HepG2 (cell line): ENCODE data around the gene MED13L. TPM values are rescaled to one million over a fixed set of nuclear protein-coding genes. Genes with fewer than 3 reads are reported as not detected.

Source experiments
- ATAC-seq: fragments of 200-7000 bp; cut with Tn5 transposase; 3 replicates; pipeline ENCODE4 v1.9.1; 2020; ENCODE audit warnings: mild to moderate bottlenecking, moderate library complexity
- BruUV-seq: library from RNA; stranded (reverse); fragments of 400-500 nt; replicated peaks from 2 replicates; lab custom pipeline; 2021; lab: Mats Ljungman, UMichigan
- CTCF ChIA-PET: fragments of 300-600 bp; formaldehyde crosslinking; extraction: SDS; loops from one replicate; lab custom pipeline; 2021; ENCODE audit warnings: low total read pairs, inconsistent platforms, low intra/inter-chr PET ratio; lab: Yijun Ruan, JAX
- POLR2A ChIA-PET: fragments of 350-600 bp; sonication (Branson Sonifier 250); formaldehyde crosslinking; loops from one replicate; lab custom pipeline; 2020; ENCODE audit warnings: antibody characterized with exemption, inconsistent platforms; lab: Yijun Ruan, JAX
- DNase-seq: peaks from one replicate; pipeline ENCODE4 v3.0.0-alpha.2; 2015; ENCODE audit warnings: low spot score
- FAIRE-seq: peaks from 3 replicates; lab custom pipeline; 2011; peaks lifted over from hg19 to GRCh38; lab: Jason Lieb, UNC
- H2AFZ ChIP-seq: one replicate; pipeline ENCODE4 v1.6.1; 2011; ENCODE audit warnings: low read length, inconsistent platforms
- H3K27ac ChIP-seq: fragments of 300-600 bp; 3 replicates; pipeline ENCODE4 v1.8.0; 2011; ENCODE audit warnings: mixed run types, mild to moderate bottlenecking, mixed read lengths, low read length, inconsistent platforms; ENCODE audit not compliant: insufficient read depth; ENCODE audit errors: extremely low read length
- H3K27me3 ChIP-seq, 2 experiments: fragments of 200-600 bp in 1 of 2; 2 replicates in 1 of 2; 3 replicates in 1 of 2; pipeline versions ENCODE4 v1.6.0 to v1.8.0; 2011; ENCODE audit warnings: low read length in 2 of 2, mild to moderate bottlenecking in 2 of 2, moderate library complexity in 2 of 2, inconsistent platforms in 1 of 2; ENCODE audit not compliant: insufficient read depth in 2 of 2, control insufficient read depth in 1 of 2
- H3K36me3 ChIP-seq, 2 experiments: fragments of 200-600 bp in 1 of 2; replicated peaks in 1 of 2; 2 replicates in 1 of 2; 3 replicates in 1 of 2; pipeline versions ENCODE4 v1.5.1 to v1.8.0; 2011; ENCODE audit warnings: low read length in 2 of 2, inconsistent platforms in 1 of 2; ENCODE audit not compliant: insufficient read depth in 2 of 2, control insufficient read depth in 1 of 2
- H3K4me1 ChIP-seq: 2 replicates; pipeline ENCODE4 v1.5.1; 2012; ENCODE audit warnings: low read length, inconsistent platforms; ENCODE audit not compliant: insufficient read depth
- H3K4me2 ChIP-seq: 2 replicates; pipeline ENCODE4 v1.6.0; 2011; ENCODE audit warnings: low read depth, low read length, inconsistent platforms
- H3K4me3 ChIP-seq, 3 experiments: fragments of 200-600 bp in 1 of 3; sonication (generic), shearing (Covaris generic) in 1 of 3; replicated peaks in 1 of 3; 2 replicates each; pipeline ENCODE4 v1.5.1; 2011 to 2016; ENCODE audit warnings: low read length in 3 of 3, inconsistent platforms in 2 of 3, low read depth in 2 of 3, mild to moderate bottlenecking in 2 of 3, control low read depth in 1 of 3, mixed read lengths in 1 of 3; ENCODE audit not compliant: insufficient read depth in 1 of 3
- H3K79me2 ChIP-seq: one replicate; pipeline ENCODE4 v1.6.1; 2011; ENCODE audit warnings: low read length, inconsistent platforms; ENCODE audit not compliant: insufficient read depth
- H3K9ac ChIP-seq: 2 replicates; pipeline ENCODE4 v1.6.0; 2011; ENCODE audit warnings: mild to moderate bottlenecking, low read depth, low read length, inconsistent platforms; ENCODE audit not compliant: insufficient read depth
- H3K9me3 ChIP-seq: 2 replicates; pipeline ENCODE4 v1.5.1; 2012; ENCODE audit warnings: mild to moderate bottlenecking, low read length
- H4K20me1 ChIP-seq: 2 replicates; pipeline ENCODE4 v1.6.0; 2011; ENCODE audit warnings: inconsistent platforms, mild to moderate bottlenecking, low read length, moderate library complexity; ENCODE audit not compliant: insufficient read depth
- ATF4 ChIP-seq, 2 experiments: fragments of 450-650 bp in 1 of 2; sonication (generic) in 1 of 2; formaldehyde crosslinking; IDR thresholded peaks; 2 replicates each; pipeline versions ENCODE4 v1.5.0 to v1.8.0; 2020 to 2022; ENCODE audit warnings: mild to moderate bottlenecking in 1 of 2, missing genetic modification reagents in 1 of 2
- BRF2 ChIP-seq: sonication (generic); formaldehyde crosslinking; IDR thresholded peaks from 2 replicates; pipeline ENCODE4 v1.8.1; 2022; ENCODE audit warnings: mild to moderate bottlenecking, missing genetic modification reagents
- FOSL2 ChIP-seq: sonication (generic); formaldehyde crosslinking; IDR thresholded peaks from 2 replicates; pipeline ENCODE4 v1.4.0; 2020; ENCODE audit warnings: missing genetic modification reagents
- HOXA9 ChIP-seq: sonication (generic); formaldehyde crosslinking; IDR thresholded peaks from 2 replicates; pipeline ENCODE4 v1.8.1; 2022; ENCODE audit warnings: missing genetic modification reagents, mild to moderate bottlenecking, moderate library complexity, borderline replicate concordance
- NONO ChIP-seq, 2 experiments: fragments of 450-650 bp in 1 of 2; sonication (generic) in 1 of 2; formaldehyde crosslinking in 1 of 2; IDR thresholded peaks in 1 of 2; conservative IDR thresholded peaks in 1 of 2; 2 replicates each; pipeline versions ENCODE4 v1.6.1 to v1.8.0; 2017 to 2022; ENCODE audit warnings: mild to moderate bottlenecking in 1 of 2, missing genetic modification reagents in 1 of 2, moderate library complexity in 1 of 2
- XRCC5 ChIP-seq: fragments of 200-400 bp; formaldehyde crosslinking; optimal IDR thresholded peaks from 2 replicates; pipeline ENCODE3; 2017; ENCODE audit warnings: mild to moderate bottlenecking, low read length
- ZNF354B ChIP-seq: sonication (generic); formaldehyde crosslinking; IDR thresholded peaks from 2 replicates; pipeline ENCODE4 v1.8.0; 2022; ENCODE audit warnings: mild to moderate bottlenecking, missing genetic modification reagents
- ZNF446 ChIP-seq: sonication (generic); formaldehyde crosslinking; IDR thresholded peaks from 2 replicates; pipeline ENCODE4 v1.5.0; 2020; ENCODE audit warnings: mild to moderate bottlenecking, missing genetic modification reagents
- ZNF530 ChIP-seq: sonication (generic); formaldehyde crosslinking; IDR thresholded peaks from 2 replicates; pipeline ENCODE4 v1.5.0; 2020; ENCODE audit warnings: low read depth, mild to moderate bottlenecking, missing genetic modification reagents
- ZNF574 ChIP-seq: sonication (generic); formaldehyde crosslinking; IDR thresholded peaks from 2 replicates; pipeline ENCODE4 v1.4.0; 2020; ENCODE audit warnings: missing genetic modification reagents
- WGBS: methylation state at CpG from one replicate; pipeline ENCODE4 v1.1.6; 2017; ENCODE audit warnings: low lambda C conversion rate; 5-methylcytosine and 5-hydroxymethylcytosine counted together
- in situ Hi-C: cut with HindIII; loops from 2 replicates; pipeline ENCODE4 v1.10.0; 2017; ENCODE audit warnings: low pct_unique_long_range_greater_than_20kb; ENCODE audit not compliant: extremely low pct_ligation_motif_present
- intact Hi-C: fragments of 100-400 bp; cut with micrococcal nuclease; formaldehyde crosslinking; loops from one replicate; pipeline ENCODE4 v1.10.0; 2022; ENCODE audit not compliant: unreplicated experiment
- polyA plus RNA-seq, 8 experiments: library from polyadenylated mRNA; depleted of rRNA in 3 of 8; stranded (reverse) in 7 of 8; unstranded in 1 of 8; fragments of >200 nt; fragmentation: Illumina TruSeq in 4 of 8; extraction: Trizol in 4 of 8; gene quantifications; 2 replicates each; pipeline versions ENCODE4 v1.2.1 to v1.2.3, GENCODE V29; 2011 to 2016; ENCODE audit warnings: low read depth in 4 of 8, missing spikeins in 1 of 8, mixed read lengths in 1 of 8; ENCODE audit not compliant: insufficient read depth in 1 of 8
- total RNA-seq, 5 experiments: library from RNA; depleted of rRNA; stranded (reverse); fragments of >200 nt; fragmentation: Illumina TruSeq; extraction: Trizol; gene quantifications; 2 replicates each; pipeline ENCODE4 v1.2.3, GENCODE V29; 2016; ENCODE audit warnings: low read depth in 1 of 5
- TF ChIP-seq, protein P1 (sequence below): sonication (generic); formaldehyde crosslinking; IDR thresholded peaks from 2 replicates; pipeline ENCODE4 v1.5.1; 2020; ENCODE audit warnings: mild to moderate bottlenecking, missing genetic modification reagents, moderate library complexity
- TF ChIP-seq, protein P2 (sequence below): sonication (generic); formaldehyde crosslinking; IDR thresholded peaks from 2 replicates; pipeline ENCODE4 v1.4.0; 2020; ENCODE audit warnings: missing genetic modification reagents; ENCODE audit errors: not compliant biosample characterization

Gene MED13L
- total and polyA plus RNA-seq, 2 of the 13 experiments (the other 11 are each of a cell fraction or from before 2014, with no cell fraction given): 24.8 to 38.9 TPM

GRCh38 chr12:116062698-116063097, 214.8 kb downstream of the MED13L start:
- DNase-seq (no peak), FAIRE-seq (no peak), ATAC-seq (no peak)
- no peak overlapping the region for H3K27ac ChIP-seq
- no peak overlapping the region for H3K4me2 ChIP-seq
- no peak overlapping the region for H3K9ac ChIP-seq
- in situ Hi-C loops (loop anchor here (10.0 kb wide), 1 partner anchor 172 kb away; no protein-coding TSS in a partner anchor), intact Hi-C loops (no loop called here)
- no peaks in the 10 kb centered on the region for H3K9me3 ChIP-seq
- H3K27me3 ChIP-seq: no peaks in the 10 kb centered on the region
- ChIA-PET POLR2A (no interaction called here), CTCF (no interaction called here)
- 97% methylated on average over 4 of the region's 4 CpGs for WGBS
- peaks cover 10% of the 10 kb centered on the region for H3K4me1 ChIP-seq
- no TSS peak for BruUV-seq
- no peaks in the 10 kb centered on the region for H3K36me3 ChIP-seq
- peaks cover 2% of the 10 kb centered on the region for H3K79me2 ChIP-seq
- no peak overlapping the region for H2AFZ ChIP-seq
- H4K20me1 ChIP-seq: peaks cover 6% of the 10 kb centered on the region; the same call in 1 of the 2 replicates
- no peak overlapping the region for H3K4me3 ChIP-seq
- TF ChIP-seq, protein P1, sequence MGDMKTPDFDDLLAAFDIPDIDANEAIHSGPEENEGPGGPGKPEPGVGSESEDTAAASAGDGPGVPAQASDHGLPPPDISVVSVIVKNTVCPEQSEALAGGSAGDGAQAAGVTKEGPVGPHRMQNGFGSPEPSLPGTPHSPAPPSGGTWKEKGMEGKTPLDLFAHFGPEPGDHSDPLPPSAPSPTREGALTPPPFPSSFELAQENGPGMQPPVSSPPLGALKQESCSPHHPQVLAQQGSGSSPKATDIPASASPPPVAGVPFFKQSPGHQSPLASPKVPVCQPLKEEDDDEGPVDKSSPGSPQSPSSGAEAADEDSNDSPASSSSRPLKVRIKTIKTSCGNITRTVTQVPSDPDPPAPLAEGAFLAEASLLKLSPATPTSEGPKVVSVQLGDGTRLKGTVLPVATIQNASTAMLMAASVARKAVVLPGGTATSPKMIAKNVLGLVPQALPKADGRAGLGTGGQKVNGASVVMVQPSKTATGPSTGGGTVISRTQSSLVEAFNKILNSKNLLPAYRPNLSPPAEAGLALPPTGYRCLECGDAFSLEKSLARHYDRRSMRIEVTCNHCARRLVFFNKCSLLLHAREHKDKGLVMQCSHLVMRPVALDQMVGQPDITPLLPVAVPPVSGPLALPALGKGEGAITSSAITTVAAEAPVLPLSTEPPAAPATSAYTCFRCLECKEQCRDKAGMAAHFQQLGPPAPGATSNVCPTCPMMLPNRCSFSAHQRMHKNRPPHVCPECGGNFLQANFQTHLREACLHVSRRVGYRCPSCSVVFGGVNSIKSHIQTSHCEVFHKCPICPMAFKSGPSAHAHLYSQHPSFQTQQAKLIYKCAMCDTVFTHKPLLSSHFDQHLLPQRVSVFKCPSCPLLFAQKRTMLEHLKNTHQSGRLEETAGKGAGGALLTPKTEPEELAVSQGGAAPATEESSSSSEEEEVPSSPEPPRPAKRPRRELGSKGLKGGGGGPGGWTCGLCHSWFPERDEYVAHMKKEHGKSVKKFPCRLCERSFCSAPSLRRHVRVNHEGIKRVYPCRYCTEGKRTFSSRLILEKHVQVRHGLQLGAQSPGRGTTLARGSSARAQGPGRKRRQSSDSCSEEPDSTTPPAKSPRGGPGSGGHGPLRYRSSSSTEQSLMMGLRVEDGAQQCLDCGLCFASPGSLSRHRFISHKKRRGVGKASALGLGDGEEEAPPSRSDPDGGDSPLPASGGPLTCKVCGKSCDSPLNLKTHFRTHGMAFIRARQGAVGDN (CRISPR knock-in tag): no peak
- TF ChIP-seq BRF2 (CRISPR knock-in tag): no peak
- no peak for TF ChIP-seq HOXA9 (CRISPR knock-in tag)
- TF ChIP-seq ZNF530 (CRISPR knock-in tag): no peak
- no peak for TF ChIP-seq NONO (IDR thresholded peaks at IDR 0.05)
- TF ChIP-seq NONO (CRISPR knock-in tag; conservative IDR thresholded peaks at IDR 0.05): no peak
- no peak for TF ChIP-seq ATF4 (CRISPR knock-in tag; IDR thresholded peaks at IDR 0.05)
- TF ChIP-seq ZNF354B (CRISPR knock-in tag): no peak
- TF ChIP-seq, protein P2, sequence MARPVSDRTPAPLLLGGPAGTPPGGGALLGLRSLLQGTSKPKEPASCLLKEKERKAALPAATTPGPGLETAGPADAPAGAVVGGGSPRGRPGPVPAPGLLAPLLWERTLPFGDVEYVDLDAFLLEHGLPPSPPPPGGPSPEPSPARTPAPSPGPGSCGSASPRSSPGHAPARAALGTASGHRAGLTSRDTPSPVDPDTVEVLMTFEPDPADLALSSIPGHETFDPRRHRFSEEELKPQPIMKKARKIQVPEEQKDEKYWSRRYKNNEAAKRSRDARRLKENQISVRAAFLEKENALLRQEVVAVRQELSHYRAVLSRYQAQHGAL (CRISPR knock-in tag): no peak
- TF ChIP-seq ZNF446: no peak
- TF ChIP-seq ZNF574: no peak
- no peak for TF ChIP-seq XRCC5
- TF ChIP-seq FOSL2 (CRISPR knock-in tag): no peak
